HG03571 (cell line): ENCODE data around the gene ASTN2.

Source experiments
- ATAC-seq: cut with Tn5 transposase; IDR thresholded peaks from one replicate; pipeline ENCODE4 v1.9.1; 2021; ENCODE audit not compliant: unreplicated experiment

The ASTN2 gene

DNA sequence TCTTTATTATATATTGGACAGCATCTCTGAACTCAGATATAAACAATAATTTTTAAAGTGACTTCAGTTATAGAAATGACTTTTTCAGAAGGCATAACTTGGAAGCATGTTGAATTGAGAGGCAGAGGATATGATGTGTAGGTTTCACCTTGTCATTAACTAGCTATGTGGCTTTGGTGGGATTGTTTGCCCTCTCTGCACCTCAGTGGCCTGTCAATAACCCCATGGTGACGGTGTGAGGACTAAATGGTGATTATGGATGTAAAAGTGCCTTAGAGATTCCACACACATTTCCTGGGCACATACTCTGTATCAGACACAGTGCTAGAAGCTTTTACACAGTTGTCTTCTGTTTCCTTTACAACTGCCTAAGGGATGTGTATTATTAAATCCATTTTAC, 962.6 kb downstream of the ASTN2 start:
- no peak for ATAC-seq

GRCh38 chr9:116451500-116452115, 963.2 kb downstream of the ASTN2 start:
- ATAC-seq, result no peak

- peak; percentile 89 for ATAC-seq
Observed at GRCh38 chr9:116450378-116451139, 964.3 kb downstream of the ASTN2 start.

DNA sequence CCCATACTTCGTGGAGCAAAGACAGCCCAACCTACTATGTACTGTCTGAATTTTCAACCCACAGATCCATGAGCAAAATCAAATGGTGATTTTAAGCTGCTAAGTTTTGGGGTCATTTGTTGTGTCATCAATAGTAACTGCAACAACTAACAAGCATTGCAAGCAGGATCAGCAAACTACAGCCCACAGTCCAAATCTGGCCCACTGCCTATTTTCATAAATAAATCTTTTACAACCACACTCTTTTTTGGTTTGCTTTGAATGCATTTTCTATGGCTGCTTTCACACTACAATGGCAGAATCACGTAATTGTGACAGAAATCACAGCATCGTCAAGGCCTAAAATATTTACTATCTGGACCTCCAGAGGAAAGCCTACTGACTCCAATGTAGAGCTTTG, 964.9 kb downstream of the ASTN2 start:
- no peak for ATAC-seq

GRCh38 chr9:116448431-116448830, 966.4 kb downstream of the ASTN2 start:
- no peak for ATAC-seq

DNA sequence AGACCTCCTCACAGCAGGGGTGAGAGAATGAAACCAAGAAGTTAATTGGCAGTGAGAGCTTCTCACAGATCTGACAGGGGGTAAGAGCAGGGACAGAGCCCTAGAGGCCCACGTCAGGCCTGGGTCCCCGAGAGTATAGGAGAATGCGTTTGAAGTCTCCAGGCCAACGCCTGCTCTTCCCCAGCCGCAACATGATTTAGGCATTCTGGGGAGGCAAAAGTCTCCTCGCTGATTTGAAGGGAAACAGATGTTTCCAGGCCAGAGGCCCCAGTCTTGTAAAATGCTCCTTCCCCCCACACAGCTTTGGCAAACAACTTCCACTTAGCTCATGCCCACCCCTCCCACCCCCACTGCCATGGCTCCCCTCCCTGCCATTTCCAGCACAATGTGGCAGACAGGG, 966.9 kb downstream of the ASTN2 start:
- ATAC-seq, result no peak

DNA sequence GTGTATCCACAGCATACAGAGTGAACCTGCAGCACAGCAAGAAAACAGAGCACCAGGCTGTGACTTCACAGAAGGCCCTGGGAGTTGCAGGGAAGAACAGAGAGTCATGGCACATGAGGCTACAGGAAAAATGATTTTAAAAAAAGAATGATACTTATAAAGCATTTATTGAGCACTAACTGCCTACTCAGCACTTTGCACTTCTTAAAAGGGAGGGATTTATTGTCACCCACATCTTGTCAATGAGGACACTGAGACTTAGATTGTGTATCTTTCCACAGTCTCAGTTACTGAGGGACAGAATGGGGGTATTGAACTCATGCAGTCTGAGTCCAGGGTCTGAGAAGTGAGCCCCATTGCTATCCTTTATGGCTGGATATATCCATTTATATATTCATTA, 972.3 kb downstream of the ASTN2 start:
- no peak for ATAC-seq

DNA sequence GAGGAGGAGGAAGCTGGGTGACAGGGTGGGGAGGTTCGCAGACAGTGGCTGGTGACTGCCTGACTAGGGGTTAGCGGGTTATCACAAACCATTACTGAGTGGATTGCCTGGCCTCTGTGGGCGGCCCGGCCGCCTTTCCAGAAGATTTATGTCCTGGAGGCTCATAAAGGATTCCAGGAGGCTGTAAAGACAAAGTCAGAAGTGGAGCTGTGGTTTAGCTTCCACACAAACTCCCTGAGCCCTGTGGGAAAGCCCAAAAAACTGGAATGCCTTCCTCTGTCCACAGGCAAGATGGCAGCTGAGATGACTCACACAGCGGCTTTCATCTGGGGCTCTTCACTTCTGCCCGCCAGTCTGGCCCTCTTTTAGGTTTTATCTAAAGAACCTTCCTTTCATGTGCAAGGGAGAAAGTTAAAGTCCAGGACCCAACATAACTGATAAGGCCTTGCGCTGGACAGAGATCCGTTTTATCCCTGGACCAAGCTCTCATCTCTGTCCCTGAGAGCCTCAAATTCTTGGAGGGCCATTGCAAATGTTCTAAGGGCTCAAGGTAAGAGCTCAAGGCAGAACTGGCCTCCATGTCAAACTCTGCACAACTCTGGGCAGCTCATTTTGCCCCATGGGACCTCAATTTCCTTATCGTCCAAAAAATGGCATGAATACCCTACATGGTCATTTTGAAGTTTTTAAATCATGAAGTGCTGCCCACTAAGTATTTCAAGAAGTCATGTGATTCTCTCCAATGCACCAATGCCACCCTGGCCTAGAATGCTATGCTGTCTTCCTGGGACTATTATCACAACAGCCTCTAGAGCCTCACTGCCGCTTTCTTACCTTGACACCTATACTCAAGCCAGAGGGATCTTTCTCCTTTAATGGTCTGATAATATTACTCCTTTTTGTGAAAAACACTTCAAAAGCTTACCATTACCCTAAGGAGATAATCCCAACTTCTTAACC, 977.2 kb downstream of the ASTN2 start:
- ATAC-seq, result no peak

GRCh38 chr9:116436121-116436520, 978.7 kb downstream of the ASTN2 start:
- no peak for ATAC-seq

DNA sequence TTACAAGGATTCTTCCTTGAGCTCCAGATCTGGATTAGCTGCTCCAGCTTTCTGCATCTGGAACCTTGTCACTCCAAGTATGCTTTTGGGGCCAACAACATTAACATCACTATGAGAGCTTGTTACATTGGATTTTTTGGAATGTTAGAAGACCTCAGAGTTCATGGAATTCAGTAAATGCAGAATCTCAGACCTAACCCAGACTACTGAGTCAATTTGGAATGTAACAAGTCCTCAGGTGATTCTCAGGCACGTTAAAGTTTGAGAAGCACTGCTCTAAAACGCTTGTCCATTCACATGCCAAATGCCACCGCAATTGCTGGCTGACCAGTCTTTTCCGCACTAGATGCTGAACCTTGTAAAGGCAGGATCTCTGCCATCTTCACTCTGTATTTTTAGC, 979.2 kb downstream of the ASTN2 start:
- no peak for ATAC-seq

DNA sequence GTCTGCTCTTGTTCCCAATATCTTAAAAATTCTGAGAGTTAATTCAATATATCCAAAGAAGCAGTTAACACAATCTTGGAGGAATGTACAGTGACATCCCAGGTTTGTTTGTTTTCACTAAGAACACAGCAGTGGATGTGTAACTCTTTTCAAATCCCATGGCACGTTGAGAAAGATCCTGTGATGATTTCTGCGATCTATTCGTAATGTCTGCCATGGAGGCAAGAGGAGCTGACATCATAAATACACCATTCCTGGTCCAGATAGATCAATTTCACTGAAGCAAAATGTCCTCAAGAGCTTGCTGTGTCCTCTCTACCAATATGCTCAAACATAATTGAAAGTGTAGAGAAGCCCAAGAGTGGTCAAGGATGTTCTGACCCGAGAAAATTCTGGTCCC, 980.5 kb downstream of the ASTN2 start:
- ATAC-seq, result no peak

GRCh38 chr9:116432051-116432450, 982.8 kb downstream of the ASTN2 start:
- ATAC-seq, result no peak

GRCh38 chr9:116430849-116431248, 984.0 kb downstream of the ASTN2 start:
- ATAC-seq, result no peak

- ATAC-seq, result no peak
Observed at GRCh38 chr9:116425244-116425643, 989.6 kb downstream of the ASTN2 start.

DNA sequence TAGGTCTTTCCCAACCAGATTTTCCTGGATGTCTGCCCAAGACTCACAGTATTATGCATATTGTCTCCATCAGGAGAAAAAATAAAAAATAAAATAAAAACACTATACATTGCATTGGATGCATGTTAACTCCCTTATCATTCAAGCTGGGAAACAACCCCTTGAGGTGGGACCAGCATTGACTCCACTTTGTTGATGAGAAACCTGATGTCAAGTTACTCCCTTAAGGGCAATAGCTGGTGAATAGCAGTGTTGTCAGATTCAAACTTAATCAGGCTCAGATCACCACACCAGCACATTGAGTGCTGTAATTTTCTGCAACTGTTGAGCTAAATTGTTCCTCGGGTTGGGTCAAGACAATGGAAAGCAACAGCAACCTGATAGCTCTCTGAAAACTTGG, 991.7 kb downstream of the ASTN2 start:
- no peak for ATAC-seq

DNA sequence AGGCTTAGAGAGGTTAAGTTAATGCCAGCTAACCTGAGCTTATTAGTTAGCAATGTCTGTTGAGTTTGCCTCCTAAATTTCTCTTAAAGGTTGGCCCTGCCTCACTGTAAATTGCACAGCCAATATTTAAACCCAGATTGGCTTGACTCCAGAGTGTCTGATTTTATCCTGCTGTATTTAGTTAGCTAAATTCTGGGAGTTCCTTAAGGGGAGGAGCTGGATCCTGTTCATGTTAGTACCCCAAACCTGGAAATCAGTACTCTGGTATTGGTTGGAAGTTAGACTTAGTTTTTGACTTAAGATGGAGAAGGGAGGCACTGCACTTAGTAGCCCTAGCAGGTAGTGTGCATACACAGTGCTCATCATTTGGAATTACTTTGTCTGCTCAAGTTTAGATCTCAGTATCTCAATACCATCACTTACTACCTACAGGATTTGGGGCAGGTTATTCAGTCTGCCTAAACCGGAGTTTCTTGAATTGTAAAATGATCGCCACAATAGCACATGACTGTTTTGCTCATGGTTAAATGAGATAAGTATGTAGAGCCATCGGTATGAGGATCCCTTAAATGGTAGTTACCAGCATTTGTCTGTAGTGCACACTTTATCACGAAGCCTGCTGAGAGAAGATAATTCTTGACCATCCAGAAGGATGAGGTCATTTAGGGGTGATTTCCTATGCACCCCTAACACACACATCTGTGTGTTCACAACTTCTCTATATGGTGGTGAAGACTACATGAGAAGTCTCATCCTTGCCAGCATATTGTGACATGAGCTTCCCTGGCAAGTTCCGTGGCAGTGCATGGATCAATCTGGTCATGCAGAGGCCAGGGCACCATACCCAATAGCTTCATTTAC, 992.5 kb downstream of the ASTN2 start:
- no peak for ATAC-seq

DNA sequence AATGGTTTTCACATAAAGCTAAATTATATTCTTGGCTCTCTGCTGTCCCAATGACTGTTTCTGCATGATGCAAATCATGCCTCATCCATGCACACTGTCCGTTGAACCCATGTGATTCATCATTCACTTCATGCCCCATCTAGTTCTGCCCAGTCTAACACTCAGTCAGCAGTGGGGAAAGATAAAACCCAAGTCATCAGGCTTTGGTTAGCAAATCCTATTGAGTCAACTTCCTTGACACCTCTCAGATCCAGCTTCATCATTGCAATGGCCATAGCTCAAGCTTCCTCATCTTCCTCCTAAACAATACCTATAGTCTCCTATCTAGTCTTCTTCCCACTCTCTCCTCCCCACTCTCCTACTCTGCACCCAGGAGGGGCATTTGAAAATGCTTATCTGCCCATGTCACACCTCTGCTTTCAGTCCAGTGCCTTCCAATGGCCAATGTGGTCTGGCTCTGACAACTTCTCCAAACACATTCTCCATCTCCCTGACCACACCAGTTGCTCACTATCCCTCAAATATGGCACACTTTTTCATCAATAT, 993.8 kb downstream of the ASTN2 start:
- ATAC-seq, result no peak

- ATAC-seq, result no peak
Observed at GRCh38 chr9:116419181-116419580, 995.7 kb downstream of the ASTN2 start.

DNA sequence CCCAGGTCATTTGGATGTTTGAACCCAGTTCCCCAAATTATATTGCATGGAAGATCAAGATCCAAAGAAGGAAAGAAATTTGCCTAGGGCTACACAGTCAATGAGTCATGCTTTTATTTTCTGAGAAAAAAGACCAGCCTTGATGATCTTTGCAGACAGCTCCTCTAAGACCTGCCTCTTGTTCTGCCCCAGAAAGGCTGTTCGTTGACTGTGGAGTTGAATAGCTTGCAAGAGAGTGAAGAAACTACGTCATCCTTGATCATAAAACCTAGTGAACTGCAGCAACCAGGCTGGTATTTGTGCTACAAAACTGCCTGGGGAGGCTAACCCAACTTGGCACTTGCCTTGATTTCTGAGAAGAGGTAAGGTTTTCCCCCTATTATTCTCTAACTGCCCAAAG, 997.4 kb downstream of the ASTN2 start:
- ATAC-seq, result no peak

- ATAC-seq, result no peak
Observed at GRCh38 chr9:116416421-116416820, 998.4 kb downstream of the ASTN2 start.
